Measurements from ENCODE around the gene CHST4. TPM values are rescaled to one million over a fixed set of nuclear protein-coding genes. Genes with fewer than 3 reads are reported as not detected.
A peak's percentile ranks its signal among the peaks of the same experiment; 100 is the strongest.

Gene CHST4
- total RNA-seq, 1 experiment from 2014 or later, result not detected

- Histone ChIP-seq H3K4me3 (no peak overlapping the region), H3K27me3 (no peaks in the 10 kb centered on the region; the same call in 1 of the 2 replicates), H3K9me3 (no peaks in the 10 kb centered on the region), H3K36me3 (no peaks in the 10 kb centered on the region)
- DNase-seq, result no peak
These were observed 19.2 kb upstream of the CHST4 start for GRCh38 chr16:71507061-71507460.

DNA sequence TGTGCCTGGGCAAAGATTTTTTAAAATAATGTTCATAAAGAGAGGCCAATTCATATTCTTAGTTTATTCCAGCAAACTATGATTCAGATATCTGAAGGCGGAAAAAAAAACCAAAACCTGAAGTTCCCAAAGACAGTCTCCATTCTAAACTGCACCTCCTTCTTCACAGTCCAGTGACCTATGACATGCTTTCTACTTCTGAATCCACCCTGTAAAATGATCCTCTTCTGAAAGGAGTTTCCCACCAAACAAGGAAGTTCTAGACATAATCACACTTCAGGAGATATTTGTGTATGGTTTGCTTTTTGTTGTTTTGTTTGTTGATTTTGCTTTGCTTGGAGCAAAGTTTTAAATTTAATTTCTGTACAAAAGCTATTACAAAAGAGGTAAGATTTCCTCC, 12.9 kb upstream of the CHST4 start:
- H3K9me3 ChIP-seq, result no peaks in the 10 kb centered on the region
- DNase-seq, result no peak
- H3K27me3 ChIP-seq, result no peaks in the 10 kb centered on the region
- H3K4me3 ChIP-seq, result no peak overlapping the region
- H3K36me3 ChIP-seq, result no peaks in the 10 kb centered on the region

- DNase-seq, result no peak
- H3K4me3 ChIP-seq, result no peak overlapping the region
These were observed 11.8 kb upstream of the CHST4 start for GRCh38 chr16:71514476-71514875.

GRCh38 chr16:71515026-71515425, 11.2 kb upstream of the CHST4 start:
- H3K9me3 ChIP-seq, result no peaks in the 10 kb centered on the region
- no peaks in the 10 kb centered on the region for H3K27me3 ChIP-seq
- no peaks in the 10 kb centered on the region for H3K36me3 ChIP-seq
- no peak overlapping the region for H3K4me3 ChIP-seq
- DNase-seq, result no peak

More at GRCh38 chr16:71514476-71514875, 11.8 kb upstream of the CHST4 start:
- H3K36me3 ChIP-seq, result no peaks in the 10 kb centered on the region
- H3K27me3 ChIP-seq, result no peaks in the 10 kb centered on the region
- no peaks in the 10 kb centered on the region for H3K9me3 ChIP-seq

DNA sequence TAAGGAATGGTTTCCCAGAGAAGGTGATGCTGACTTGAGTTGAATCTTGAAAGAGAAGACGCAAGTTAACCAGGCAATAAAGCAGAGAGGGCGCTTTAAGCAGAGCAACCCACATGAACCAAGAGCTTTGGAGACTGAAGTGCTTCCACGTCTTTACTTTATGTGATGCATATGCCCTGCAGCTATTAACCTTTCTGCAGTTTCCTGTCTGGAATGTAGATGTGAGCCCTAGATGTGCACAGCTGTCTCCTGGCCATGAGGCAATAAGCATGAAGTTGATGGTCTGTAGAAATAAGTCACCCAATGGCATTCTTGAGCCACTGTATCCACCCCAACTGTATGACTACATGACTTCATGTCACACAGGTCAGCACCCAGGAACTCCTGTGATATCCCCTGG, 5.7 kb upstream of the CHST4 start:
- H3K9me3 ChIP-seq, result no peaks in the 10 kb centered on the region
- DNase-seq, result no peak
- no peaks in the 10 kb centered on the region for H3K36me3 ChIP-seq
- no peaks in the 10 kb centered on the region for H3K27me3 ChIP-seq
- H3K4me3 ChIP-seq, result no peak overlapping the region

- DNase-seq, result peak; percentile 54
- H3K9me3 ChIP-seq, result no peaks in the 10 kb centered on the region
- H3K4me3 ChIP-seq, result no peak overlapping the region
These were observed 1.4 kb upstream of the CHST4 start for GRCh38 chr16:71524566-71525553.

GRCh38 chr16:71528257-71528656, 2.0 kb downstream of the CHST4 start:
- Histone ChIP-seq H3K27me3 (no peaks in the 10 kb centered on the region), H3K4me3 (no peak overlapping the region), H3K9me3 (no peaks in the 10 kb centered on the region), H3K36me3 (no peaks in the 10 kb centered on the region)
- DNase-seq, result no peak

More at GRCh38 chr16:71524566-71525553, 1.4 kb upstream of the CHST4 start:
- H3K36me3 ChIP-seq, result no peaks in the 10 kb centered on the region
- H3K27me3 ChIP-seq, result no peaks in the 10 kb centered on the region

DNA sequence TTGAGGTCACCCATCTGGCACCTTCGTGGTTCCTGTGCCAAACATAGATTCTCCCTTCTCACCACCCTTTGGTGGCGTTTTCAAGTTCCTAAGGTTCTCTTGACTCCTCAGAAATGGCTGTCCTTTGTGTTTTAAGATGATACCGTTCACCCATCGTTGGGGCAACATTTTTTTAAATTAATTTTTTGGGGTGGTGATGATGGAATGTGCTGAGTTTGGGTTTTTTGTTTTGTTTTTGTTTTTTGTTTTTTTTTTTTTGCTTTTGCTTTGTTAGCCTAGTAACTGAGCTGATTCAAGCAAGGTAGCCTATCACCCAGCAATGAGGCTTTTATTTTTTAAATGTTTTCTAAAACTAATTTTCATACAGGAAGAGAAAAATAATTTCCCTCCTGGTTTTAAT, 2.6 kb downstream of the CHST4 start:
- Histone ChIP-seq H3K27me3 (no peaks in the 10 kb centered on the region), H3K9me3 (no peaks in the 10 kb centered on the region), H3K4me3 (no peak overlapping the region), H3K36me3 (no peaks in the 10 kb centered on the region)
- DNase-seq, result no peak

GRCh38 chr16:71532366-71532765, 6.1 kb downstream of the CHST4 start:
- DNase-seq, result no peak
- Histone ChIP-seq H3K9me3 (no peaks in the 10 kb centered on the region), H3K27me3 (no peaks in the 10 kb centered on the region), H3K4me3 (no peak overlapping the region), H3K36me3 (no peaks in the 10 kb centered on the region)

DNA sequence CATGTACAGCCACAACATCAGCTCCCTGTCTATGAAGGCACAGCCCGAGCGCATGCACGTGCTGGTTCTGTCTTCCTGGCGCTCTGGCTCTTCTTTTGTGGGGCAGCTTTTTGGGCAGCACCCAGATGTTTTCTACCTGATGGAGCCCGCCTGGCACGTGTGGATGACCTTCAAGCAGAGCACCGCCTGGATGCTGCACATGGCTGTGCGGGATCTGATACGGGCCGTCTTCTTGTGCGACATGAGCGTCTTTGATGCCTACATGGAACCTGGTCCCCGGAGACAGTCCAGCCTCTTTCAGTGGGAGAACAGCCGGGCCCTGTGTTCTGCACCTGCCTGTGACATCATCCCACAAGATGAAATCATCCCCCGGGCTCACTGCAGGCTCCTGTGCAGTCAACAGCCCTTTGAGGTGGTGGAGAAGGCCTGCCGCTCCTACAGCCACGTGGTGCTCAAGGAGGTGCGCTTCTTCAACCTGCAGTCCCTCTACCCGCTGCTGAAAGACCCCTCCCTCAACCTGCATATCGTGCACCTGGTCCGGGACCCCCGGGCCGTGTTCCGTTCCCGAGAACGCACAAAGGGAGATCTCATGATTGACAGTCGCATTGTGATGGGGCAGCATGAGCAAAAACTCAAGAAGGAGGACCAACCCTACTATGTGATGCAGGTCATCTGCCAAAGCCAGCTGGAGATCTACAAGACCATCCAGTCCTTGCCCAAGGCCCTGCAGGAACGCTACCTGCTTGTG, 10.7 kb downstream of the CHST4 start:
- DNase-seq, result no peak
- Histone ChIP-seq H3K9me3 (no peaks in the 10 kb centered on the region), H3K4me3 (no peak overlapping the region), H3K36me3 (no peaks in the 10 kb centered on the region), H3K27me3 (peaks cover 2% of the 10 kb centered on the region; the same call in 1 of the 2 replicates)

- peaks cover 2% of the 10 kb centered on the region; the same call in 1 of the 2 replicates for H3K27me3 ChIP-seq
- DNase-seq, result no peak
- H3K4me3 ChIP-seq, result no peak overlapping the region
- H3K9me3 ChIP-seq, result no peaks in the 10 kb centered on the region
- no peaks in the 10 kb centered on the region for H3K36me3 ChIP-seq
These were observed 11.4 kb downstream of the CHST4 start for GRCh38 chr16:71537643-71538042.

GRCh38 chr16:71542377-71542776, 16.2 kb downstream of the CHST4 start:
- Histone ChIP-seq H3K4me3 (no peak overlapping the region), H3K36me3 (no peaks in the 10 kb centered on the region), H3K27me3 (peaks cover 2% of the 10 kb centered on the region; the same call in 1 of the 2 replicates), H3K9me3 (no peaks in the 10 kb centered on the region)
- peak; percentile 44 for DNase-seq

- H3K27me3 ChIP-seq, result no peaks in the 10 kb centered on the region
- no peak for DNase-seq
- H3K4me3 ChIP-seq, result no peak overlapping the region
- H3K9me3 ChIP-seq, result no peaks in the 10 kb centered on the region
- no peaks in the 10 kb centered on the region for H3K36me3 ChIP-seq
These were observed 20.9 kb downstream of the CHST4 start for GRCh38 chr16:71547168-71547567.

DNA sequence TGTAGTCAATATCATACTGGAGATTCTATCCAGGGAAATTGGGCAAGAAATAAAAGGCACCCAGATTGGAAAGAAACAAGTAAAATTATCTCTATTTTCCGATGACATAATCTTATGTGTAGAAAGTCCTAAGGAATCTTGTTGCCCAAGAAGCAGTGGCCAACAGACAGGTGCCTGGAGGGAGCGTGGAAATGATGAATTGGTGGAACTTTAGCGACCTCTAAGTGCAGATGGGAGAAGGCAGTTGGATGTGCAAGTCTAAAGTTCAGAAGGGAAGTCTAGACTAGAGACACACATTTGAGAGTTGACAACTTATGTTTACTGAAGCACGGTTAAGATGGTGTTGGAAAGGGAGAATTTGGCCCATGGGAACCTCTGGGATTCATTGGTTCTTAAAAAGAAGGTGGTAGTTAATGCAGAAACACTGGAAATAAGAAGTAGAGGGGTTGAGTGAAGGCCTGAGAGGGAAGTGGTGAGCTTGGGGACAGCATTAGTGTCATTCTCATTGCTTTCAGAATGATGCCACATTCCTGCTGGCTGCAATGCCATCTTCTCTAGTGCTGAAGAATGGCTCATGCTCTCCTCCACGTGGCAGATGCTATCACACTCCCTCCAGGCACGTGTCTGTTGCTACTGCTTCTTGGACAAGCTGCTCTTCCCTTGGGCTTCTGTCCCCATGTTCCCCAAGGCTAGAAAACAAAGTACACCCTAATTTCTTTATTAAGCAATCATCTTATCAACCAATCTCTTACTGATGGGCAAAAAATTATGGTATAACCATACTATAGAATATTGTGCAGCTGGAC, 26.7 kb downstream of the CHST4 start:
- no peaks in the 10 kb centered on the region for H3K9me3 ChIP-seq

DNA sequence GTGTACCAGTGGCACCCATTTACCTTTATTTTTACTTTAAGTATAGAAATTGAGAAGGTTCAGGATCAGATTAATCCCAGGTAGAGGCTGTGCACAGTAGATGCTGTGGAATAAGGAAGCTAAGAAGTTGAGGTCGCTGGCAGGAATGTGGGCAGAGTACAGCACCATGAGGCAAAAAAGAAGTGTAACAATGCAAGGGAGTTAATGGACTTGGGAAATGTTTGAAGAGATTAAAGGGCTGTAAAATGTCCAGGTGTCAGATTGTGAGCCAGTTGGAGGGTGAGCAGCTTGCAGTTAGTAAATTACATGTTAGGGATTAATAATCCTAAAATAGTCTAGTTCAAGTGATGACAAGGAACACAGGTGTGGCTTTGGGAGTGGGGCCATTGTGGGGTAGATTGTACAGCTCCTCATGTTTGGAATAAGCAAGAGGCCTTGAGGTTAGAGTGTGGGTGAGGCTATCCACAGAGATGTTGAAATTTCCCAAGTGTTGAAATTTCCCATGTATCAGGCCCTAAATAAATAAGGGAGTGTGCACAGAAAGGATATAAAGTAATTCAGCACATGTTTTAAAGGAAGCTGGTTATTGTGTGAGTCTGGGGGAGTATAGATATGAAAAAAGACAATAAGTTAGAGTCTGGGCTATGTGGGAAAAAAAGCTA, 29.1 kb downstream of the CHST4 start:
- no peaks in the 10 kb centered on the region for H3K27me3 ChIP-seq
- DNase-seq, result no peak
- no peaks in the 10 kb centered on the region for H3K36me3 ChIP-seq
- H3K4me3 ChIP-seq, result no peak overlapping the region
- no peaks in the 10 kb centered on the region for H3K9me3 ChIP-seq

More for the DNA sequence above, 26.7 kb downstream of the CHST4 start:
- H3K36me3 ChIP-seq, result no peaks in the 10 kb centered on the region
- H3K4me3 ChIP-seq, result no peak overlapping the region
- no peaks in the 10 kb centered on the region for H3K27me3 ChIP-seq
- DNase-seq, result no peak

GRCh38 chr16:71557299-71557698, 31.1 kb downstream of the CHST4 start:
- no peaks in the 10 kb centered on the region for H3K36me3 ChIP-seq
- H3K4me3 ChIP-seq, result no peak overlapping the region
- DNase-seq, result no peak
- H3K27me3 ChIP-seq, result no peaks in the 10 kb centered on the region
- H3K9me3 ChIP-seq, result no peaks in the 10 kb centered on the region
